Activated T-helper 1 cell treated with Interleukin-2 at 50 U/mL for 16 hours (primary cell): ENCODE data around the gene UBD.

ENCODE experiments used
- DNase-seq: peaks from one replicate; pipeline ENCODE4 v3.0.0-alpha.2; 2020; ENCODE audit warnings: low read depth

Gene UBD

DNA sequence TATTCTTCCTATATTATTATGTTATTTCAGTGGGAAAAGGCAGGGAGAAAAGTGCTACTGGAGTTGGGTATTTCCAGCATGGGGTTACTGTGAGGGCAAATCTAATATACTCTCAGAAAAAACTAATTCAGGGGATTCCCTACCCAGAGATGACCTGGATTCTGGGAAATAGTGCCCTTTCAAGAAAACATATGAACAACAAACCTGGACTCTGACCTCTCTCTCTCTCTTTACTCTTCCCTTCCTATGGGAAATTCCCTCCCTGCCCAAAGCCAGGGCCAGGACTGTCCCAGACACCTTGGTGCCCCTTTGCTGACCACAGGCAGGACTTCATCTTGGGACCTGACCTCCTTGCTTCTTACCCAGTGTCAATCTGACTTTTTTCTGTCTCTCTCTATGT lies 1.6 kb upstream of the UBD start:
- DNase-seq: no peak

DNA sequence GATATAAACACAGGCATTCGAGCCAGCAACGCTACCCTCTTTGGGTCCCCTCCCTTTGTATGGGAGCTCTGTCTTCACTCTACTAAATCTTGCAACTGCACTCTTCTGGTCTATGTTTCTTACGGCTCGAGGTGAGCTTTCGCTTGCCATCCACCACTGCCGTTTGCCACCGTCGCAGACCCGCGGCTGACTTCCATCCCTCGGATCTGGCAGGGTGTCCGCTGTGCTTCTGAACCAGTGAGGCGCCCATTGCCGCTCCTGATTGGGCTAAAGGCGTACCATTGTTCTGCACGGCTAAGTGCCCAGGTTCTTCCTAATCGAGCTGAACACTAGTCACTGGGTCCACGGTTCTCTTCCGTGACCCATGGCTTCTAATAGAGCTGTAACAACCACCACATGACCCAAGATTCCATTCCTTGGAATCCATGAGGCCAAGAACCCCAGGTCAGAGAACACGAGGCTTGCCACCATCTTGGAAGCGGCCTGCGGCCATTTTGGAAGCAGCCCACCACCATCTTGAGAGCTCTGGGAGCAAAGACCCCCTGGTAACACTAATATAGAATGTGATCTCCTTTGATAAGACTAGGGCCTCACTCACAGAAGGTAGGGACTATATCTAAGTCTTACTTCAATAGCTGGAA lies 973 bp downstream of the UBD start:
- no peak for DNase-seq

DNA sequence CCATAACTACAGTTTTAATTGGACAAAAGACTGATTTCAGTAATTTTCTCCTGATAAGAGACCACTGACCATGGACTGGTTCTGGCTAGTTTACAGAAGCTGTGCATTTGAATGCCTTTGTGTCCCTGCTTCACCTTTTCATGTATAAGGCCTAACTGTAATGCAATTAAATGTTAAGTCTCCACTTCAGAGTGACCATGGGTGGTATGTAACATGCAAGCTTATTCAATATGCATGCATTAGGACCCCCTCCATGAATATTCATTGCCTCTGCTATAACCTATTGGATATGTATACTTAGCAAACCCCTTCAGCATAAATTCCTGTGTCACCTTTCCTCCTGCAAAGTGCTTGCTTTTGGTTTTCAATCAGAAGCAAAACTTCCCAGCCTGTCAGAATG lies 2.2 kb downstream of the UBD start:
- no peak for DNase-seq

DNA sequence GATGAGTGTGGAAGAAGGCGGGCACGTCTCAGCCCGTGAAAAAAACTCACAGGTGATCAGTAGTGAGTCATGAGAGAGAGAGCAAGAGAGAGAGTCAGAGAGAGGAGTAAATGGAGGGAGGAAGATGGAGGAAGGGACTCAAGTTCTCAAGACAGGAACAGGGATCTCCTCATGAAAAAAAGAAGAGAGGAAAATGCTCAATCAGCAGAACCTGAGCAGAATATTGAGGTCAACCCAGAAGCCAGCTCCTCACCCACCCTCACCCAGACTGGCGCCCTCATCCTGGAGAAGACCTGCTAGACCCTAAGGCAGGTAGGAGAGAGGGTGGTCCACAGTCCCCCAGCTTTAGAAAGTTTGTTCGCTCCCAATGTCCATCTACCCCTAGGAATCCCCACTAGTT lies 4.8 kb downstream of the UBD start:
- DNase-seq: no peak

DNA sequence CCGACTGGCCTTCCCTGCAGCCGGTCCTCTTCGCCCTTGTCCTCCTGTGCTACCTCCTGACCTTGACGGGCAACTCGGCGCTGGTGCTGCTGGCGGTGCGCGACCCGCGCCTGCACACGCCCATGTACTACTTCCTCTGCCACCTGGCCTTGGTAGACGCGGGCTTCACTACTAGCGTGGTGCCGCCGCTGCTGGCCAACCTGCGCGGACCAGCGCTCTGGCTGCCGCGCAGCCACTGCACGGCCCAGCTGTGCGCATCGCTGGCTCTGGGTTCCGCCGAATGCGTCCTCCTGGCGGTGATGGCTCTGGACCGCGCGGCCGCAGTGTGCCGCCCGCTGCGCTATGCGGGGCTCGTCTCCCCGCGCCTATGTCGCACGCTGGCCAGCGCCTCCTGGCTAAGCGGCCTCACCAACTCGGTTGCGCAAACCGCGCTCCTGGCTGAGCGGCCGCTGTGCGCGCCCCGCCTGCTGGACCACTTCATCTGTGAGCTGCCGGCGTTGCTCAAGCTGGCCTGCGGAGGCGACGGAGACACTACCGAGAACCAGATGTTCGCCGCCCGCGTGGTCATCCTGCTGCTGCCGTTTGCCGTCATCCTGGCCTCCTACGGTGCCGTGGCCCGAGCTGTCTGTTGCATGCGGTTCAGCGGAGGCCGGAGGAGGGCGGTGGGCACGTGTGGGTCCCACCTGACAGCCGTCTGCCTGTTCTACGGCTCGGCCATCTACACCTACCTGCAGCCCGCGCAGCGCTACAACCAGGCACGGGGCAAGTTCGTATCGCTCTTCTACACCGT lies 6.1 kb downstream of the UBD start:
- no peak for DNase-seq

DNA sequence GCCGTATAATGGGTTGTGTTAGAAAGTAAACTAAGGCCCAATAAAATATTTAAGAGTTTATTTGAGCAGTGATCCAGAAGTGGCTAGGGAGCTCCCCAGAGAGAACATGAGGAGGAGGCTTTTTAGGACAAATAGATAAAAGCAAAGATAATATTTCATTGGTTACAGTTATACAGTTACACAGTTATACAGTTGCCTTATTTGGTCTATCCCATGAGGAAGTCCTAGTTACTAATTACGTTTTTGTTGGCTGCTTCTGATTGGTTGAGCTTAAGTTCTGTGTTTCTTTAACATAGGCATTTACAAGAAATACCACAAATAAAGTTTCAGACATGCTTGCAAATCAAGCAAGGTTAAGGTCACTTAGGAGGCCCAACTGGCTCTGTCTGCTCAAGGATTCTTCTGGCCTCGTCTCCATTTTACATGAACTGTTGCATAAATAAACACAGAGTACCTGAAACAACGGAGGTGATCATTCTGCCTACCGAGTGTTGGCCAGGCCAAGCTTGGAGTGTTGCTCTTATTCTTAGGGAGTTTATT lies 7.0 kb downstream of the UBD start:
- DNase-seq: no peak

DNA sequence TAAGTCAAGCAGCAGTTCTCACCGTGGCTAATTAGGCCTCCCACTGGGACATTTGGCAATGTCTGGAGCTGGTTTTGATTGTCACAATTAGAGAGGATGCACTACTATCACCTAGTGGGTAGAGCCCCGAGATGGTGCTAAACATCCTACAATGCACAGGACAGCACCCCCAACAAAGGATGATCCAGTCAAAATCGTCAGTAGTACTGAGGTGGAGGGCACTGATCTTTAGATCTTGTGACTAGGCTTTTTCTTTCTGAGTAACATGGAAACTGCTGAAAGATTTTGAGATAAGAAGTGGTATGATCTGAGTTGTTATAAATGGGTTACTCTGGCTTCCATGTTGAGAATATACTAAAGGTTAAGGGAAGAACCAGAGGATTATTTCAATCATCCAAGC lies 12.0 kb downstream of the UBD start:
- no peak for DNase-seq

DNA sequence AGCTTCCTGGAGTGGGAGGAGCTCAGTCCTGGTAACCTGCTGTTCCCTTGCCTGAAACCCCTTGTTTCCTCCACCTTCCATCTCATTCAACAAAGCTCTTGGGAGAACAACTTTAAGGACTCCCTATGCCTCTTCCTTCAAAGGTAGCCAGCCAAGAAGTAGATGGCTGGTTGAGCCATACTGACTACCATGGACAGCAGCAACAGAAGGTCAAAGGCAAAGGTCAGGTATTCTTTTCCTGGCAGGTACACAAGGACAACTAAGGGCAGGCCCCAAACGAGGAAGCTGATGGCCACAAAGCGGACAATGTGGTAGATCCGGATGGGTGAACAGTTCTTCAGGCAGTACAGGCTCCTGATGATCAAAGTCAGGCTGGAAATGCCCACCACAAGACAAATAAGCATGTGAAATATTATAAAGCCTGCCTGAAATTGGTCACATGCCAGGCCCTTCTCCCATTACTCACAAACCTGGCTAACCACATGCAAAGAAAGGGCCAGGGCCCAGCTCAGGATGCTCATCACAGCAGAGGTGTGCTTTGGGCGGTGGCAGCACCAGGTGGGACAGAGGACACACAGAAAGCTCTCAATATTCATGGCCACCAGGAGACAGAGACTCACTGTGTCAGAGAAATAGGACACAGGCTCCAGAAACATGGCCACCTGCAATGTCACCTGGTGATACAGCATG lies 21.7 kb downstream of the UBD start:
- DNase-seq: no peak

DNA sequence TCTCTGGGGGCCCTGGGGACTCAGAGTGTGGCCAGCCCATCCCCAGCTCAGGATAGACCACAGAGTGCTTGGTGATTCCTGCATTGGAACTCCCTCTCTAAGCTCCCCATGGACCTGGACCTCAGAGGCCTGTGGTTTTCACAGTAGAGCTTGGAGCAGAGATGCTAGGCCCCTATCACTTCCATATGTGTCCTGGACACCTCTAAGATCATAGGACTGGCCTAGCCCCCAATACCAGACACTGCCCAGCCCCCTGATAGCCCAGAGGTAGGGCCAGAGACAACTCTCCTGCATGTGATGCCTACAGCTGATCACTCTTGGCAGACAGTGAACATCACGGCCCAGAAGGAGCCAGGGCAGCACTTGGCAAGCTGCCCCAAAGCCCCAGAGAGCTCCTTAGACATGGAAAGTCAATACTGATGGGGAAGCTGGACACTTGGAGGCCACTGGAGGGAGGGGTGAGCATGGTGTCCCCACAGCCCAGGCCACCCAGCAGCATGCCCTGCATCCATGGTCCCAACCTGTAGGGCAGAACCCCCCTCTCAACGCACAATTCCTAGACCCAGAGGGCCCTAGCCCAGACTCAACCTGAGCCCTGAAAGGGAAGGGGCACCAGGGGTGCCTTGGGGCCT lies 27.1 kb downstream of the UBD start:
- DNase-seq: no peak

DNA sequence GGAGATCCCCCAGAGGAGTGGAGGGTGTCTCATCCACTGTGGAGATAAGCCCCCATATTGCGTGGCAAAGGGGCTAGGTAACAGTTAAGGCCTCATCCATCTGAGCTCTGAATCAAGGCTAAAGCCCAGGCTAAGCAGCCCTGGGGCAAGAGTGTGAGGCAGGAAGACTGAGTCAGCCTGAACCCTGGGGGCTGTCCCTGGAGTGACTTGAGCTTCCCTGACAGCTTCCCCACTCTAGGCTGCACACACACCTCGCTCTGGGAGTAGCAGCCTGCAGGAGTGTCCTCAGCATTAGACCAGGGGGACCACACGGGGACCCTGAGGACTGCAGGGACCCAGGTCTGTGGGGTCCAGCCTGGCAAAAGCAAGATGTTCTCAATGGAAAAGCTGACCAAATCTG lies 27.9 kb downstream of the UBD start:
- DNase-seq: no peak

DNA sequence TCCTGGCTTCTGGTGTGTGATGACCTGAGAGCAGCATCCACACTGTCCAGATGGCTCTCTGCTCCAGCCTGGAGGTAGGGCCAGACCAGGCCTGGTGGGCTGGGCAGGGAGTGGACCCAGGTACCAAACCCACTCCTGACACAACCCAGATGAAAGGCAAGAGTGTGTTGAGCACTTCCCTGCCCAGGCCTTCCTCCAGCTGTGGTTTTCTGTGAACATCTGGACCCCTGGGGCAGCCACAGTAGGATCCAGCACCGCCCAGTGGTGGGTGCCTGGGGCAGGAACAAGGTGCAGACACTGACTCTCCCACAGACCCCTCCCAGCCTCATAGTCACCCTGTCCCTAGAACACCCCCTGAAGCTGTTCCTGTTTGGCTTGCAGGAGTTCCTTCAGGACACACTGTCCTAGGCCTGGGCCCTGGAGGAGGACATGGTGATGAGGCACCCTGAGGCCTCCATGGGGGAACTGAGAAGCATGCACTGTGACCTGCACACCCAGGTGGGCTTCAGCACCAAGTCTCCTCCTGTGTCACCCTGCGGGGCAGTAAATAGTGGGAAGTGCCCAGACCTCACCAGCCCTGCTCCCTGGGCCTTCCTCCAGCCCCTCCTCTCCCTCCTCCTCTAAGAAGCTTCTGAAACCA lies 28.7 kb downstream of the UBD start:
- DNase-seq: no peak

DNA sequence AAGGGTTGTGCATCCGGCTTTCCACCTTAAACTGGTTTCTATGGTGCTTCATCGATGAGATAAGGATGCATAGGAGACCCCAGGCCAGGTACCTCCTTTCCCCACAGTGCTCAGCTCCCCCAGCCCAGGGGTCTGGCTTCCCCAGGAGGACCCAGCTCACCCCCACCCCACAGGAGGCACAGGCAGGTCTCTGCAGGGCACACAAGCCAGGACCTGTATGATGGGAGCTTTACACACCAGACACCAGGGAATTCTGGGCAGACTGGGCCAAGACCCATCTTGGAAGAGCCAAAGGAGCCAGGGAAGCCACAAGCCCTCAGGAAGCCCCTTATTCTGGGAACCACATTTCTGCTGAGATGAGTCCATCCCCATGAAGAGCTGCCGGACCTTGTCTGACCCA lies 29.6 kb downstream of the UBD start:
- no peak for DNase-seq

DNA sequence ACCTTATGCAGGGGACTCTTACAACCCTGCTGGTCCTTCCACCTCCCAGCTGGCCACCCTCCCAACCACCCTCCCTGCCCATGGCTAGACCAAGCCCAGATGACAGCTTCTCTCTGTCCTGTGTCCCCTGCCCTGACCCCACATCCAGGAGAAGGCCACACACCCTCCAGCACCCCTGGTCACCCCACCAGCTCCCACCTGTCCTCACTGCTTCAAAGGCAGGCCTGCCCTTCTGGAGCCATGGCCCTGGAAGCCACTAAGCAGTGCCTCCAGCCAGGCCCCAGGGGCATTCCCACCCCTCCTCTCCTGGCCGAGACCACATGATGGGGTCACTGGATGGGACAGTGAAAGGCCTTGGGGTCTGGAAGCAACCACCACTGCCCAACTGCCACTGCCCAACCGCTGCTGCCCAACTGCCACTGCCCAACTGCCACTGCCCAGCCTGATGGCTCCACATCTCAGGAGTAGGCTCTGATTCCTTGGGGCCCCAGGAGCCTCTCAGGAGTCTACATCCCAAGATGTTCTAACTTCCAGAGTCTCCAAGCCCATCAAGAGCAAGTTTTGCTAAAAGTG lies 30.5 kb downstream of the UBD start:
- no peak for DNase-seq

DNA sequence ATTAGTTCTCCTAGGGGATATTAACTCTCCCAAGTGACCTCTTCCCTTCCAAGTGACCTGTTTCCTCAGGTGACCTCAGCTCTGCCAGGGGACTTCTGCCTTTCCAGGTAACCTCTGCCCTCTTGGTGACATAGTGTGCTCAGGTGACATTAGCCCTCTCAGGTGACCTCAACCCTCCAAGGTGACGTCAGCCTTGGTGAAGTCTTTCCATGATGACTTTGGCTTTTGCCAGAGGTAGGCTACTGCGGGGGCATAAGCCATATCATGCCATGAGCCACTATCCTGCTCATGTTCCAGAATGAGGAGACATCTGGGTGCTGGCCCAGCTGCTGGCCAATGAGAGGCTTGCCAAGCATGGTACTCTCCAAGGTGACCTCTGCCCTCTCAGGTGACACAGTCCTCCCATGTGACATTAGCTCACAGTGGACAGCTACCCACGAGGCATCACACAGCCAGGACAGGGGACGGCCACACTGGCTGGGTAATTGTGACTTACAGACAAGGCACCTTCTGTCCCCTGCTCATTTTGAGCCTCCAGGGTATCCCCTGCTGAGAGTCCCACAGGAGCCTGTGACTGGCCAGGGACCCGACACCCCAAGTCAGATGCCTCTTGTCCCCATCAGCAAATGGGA lies 31.1 kb downstream of the UBD start:
- no peak for DNase-seq

DNA sequence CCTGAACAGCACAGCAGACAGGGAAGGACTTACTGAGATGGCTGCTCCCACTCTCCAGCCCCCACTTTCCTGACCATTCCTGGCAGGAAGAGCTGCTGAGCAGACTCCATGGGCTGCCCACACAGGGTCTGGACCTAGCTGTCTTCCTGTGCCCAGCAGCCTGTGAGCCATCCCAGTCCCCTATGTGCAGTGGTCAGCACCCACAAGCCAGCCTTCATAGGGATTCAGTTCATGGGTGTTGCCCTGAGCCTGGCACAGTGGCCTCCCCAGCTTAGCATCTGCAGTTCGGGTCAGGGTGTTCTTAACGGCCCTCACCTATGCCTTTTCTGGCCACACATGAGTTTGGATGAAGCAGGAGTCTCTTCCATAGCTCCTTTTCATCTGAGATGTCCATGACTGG lies 32.0 kb downstream of the UBD start:
- no peak for DNase-seq

DNA sequence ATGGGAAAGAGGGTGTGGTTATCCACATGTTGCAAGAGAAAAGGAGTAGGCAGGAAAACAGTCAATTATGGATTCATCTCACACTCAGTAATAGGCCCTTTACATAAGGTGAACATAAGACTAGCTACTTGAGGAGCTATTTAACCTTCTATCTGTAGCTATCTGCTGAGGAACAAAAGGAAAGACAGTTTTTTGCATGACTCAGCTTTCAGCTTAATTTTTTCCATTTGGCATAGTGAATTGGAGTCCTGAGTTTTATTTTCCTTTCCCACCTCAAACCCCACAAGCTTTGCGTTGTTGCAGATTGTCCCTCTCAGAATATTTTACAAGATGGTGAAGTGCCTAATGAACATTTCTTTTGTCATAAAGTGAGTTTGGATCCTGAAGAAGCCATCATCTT lies 32.4 kb downstream of the UBD start:
- no peak for DNase-seq

DNA sequence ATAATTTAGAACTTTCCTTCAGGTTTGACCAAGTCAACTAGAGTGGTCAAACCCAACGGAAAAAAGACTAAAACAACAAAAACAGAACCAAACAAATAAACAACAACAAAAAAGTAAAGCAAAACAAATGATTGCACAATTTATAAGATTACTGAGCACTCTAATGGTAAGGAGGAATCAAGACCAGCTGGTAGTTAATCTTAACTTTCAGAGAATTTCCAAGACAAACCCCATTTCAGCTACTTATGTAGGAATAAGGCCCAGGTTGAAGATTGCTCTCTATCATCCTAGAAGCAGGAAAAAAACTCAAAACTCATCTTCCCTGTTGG lies 34.3 kb downstream of the UBD start:
- no peak for DNase-seq

DNA sequence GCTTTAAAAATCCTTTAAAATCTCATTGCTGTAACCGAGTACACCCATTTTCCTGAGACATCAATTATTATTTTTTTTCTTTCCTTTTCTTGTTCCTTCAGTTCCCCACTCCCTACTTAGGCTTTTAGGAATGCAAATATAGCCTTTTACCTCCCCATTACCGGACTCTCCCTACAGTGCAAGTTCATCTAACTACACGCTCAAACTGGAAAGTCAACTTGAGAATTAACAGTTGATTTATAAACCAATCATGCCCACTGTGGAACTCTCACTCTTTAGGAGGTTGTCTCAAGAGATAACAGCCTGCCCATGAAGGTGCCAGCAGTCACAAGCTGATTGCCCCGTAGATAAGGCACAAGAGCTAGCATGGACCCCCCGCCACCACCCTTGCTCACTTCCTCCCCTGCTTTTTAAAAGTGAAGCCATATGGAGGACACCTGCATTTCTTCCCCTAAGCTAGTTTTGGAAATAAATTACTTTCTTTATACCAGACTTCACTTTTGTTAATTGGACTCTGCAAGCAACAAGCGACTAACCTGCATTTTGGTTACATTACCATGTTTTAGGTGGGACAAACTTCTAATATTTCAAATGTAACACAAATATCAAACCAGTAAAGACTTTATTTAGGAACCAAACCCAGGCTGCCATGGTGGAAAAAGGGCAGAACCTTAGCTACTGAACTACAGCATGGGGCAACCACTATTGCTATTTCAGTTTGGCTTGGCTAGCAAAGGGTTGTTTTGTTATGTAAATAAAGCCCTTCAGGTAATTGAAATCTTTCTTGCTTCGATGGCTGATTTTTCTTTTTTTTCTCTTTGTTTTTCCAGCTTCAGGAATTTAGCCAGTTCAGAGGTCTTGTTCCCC lies 34.9 kb downstream of the UBD start:
- no peak for DNase-seq

DNA sequence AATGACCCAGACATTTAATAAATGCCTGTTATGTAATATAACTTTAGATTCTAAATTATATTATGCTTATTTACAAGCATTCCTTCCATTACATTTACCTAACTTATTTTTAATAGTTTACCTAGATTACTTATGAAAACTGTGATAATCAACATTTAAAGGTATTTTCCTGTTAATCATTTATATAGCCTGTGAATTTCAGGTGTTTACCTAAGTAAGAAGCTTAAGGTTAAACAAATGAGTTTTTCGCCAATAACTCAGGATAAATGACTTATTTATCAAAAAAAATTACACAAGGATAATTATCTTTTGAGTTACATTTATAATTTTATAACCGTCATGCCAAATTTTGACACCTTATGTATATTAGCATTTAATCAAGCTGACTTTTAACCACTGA lies 35.5 kb downstream of the UBD start:
- DNase-seq: no peak

DNA sequence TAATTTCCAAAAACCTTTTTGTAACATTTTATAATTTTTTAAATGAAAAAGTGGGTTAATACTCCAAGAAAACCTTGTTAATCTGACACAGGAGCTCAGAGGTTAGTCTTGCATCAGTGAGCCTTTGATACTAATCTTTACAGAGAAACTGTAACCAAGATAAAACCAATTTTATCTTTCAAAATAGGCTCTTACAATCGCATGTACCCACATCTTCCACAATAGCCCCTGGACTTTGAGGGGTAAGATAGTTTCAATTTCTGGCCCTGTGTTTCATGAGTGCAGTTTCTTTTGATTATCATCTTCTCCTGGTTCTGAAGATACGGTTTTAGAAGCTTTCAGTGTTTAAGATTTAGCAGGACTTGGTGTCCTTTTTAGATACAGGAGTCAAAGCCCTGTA lies 37.3 kb downstream of the UBD start:
- no peak for DNase-seq
